Spleen (tissue), 11 donors: Measurements from ENCODE around the gene DHX34. TPM values are rescaled to one million over a fixed set of nuclear protein-coding genes. Genes with fewer than 3 reads are reported as not detected.

Experiments used
- DNase-seq: peaks from one replicate; pipeline ENCODE4 v3.0.0-alpha.2; 2020
- H3K27ac ChIP-seq, 8 donors: fragments of 200-600 bp; sonication (generic) in 7 of 8; 1 replicate in 4 of 8; 2 replicates in 4 of 8; pipeline versions ENCODE4 v1.5.0 to v1.8.0; 2016 to 2021; ENCODE audit warnings: inconsistent platforms in 4 of 8, mild to moderate bottlenecking in 4 of 8, moderate library complexity in 1 of 8
- H3K27me3 ChIP-seq, 7 donors: fragments of 200-600 bp; sonication (generic) in 6 of 7; replicated peaks in 1 of 7; 1 replicate in 4 of 7; 2 replicates in 3 of 7; pipeline versions ENCODE4 v1.5.0 to v1.8.0; 2016 to 2021; ENCODE audit warnings: inconsistent platforms in 3 of 7, mild to moderate bottlenecking in 1 of 7
- H3K36me3 ChIP-seq, 6 donors: fragments of 200-600 bp; sonication (generic) in 5 of 6; 1 replicate in 4 of 6; 2 replicates in 2 of 6; pipeline versions ENCODE4 v1.5.0 to v1.8.0; 2016 to 2021; ENCODE audit warnings: inconsistent platforms in 2 of 6
- H3K4me1 ChIP-seq, 6 donors: fragments of 200-600 bp; sonication (generic) in 5 of 6; 1 replicate in 3 of 6; 2 replicates in 3 of 6; pipeline versions ENCODE4 v1.5.0 to v1.8.0; 2016 to 2021; ENCODE audit warnings: inconsistent platforms in 3 of 6
- H3K4me3 ChIP-seq, 8 donors: fragments of 200-600 bp; sonication (generic) in 7 of 8; 1 replicate in 4 of 8; 2 replicates in 4 of 8; pipeline versions ENCODE4 v1.5.0 to v1.8.0; 2016 to 2021; ENCODE audit warnings: inconsistent platforms in 4 of 8, mild to moderate bottlenecking in 4 of 8, moderate library complexity in 2 of 8
- H3K9me3 ChIP-seq, 8 donors: fragments of 200-600 bp; sonication (generic) in 7 of 8; 1 replicate in 4 of 8; 2 replicates in 4 of 8; pipeline versions ENCODE4 v1.5.0 to v1.8.0; 2016 to 2021; ENCODE audit warnings: inconsistent platforms in 4 of 8
- CTCF ChIP-seq, 11 experiments: fragments of 200-600 bp in 7 of 11; fragments of 450-650 bp in 4 of 11; sonication (generic) in 4 of 11; IDR thresholded peaks in 8 of 11; conservative IDR thresholded peaks in 3 of 11; 1 replicate in 7 of 11; 2 replicates in 4 of 11; pipeline versions ENCODE4 v1.4.0 to v1.8.0; 2016 to 2021; ENCODE audit warnings: antibody characterized with exemption in 11 of 11, inconsistent platforms in 4 of 11, mild to moderate bottlenecking in 1 of 11
- POLR2A ChIP-seq, 3 donors: fragments of 450-650 bp; IDR thresholded peaks; one replicate each; pipeline ENCODE4 v1.5.1; 2017; ENCODE audit warnings: antibody characterized with exemption in 3 of 3, mild to moderate bottlenecking in 1 of 3
- POLR2AphosphoS5 ChIP-seq, 3 donors: sonication (generic); formaldehyde crosslinking; IDR thresholded peaks; one replicate each; pipeline ENCODE4 v1.5.1; 2017; ENCODE audit warnings: antibody characterized with exemption in 3 of 3
- WGBS, 5 donors: extraction: QIAGEN DNeasy Blood & Tissue Kit in 3 of 5; methylation state at CpG; one replicate each; pipeline versions ENCODE4 v1.1.5 to v1.1.7; 2013 to 2018; 5-methylcytosine and 5-hydroxymethylcytosine counted together
- intact Hi-C: fragments of 100-400 bp; cut with DNase I; formaldehyde crosslinking; loops from one replicate; pipeline ENCODE4 v1.15.0; 2023; ENCODE audit warnings: low total_unique reads
- polyA plus RNA-seq, 3 donors: library from polyadenylated mRNA; stranded (reverse); fragments of 200-250 nt; gene quantifications; one replicate each; pipeline ENCODE4 v1.2.1, GENCODE V29; 2013
- total RNA-seq, 7 donors: library from RNA; depleted of rRNA in 3 of 7; stranded (reverse); fragments of >200 nt in 3 of 7; fragmentation: NEBNext Ultra II Directional in 4 of 7; extraction: Animal tissue kit (Norgen Biotek cat#: 25700) in 4 of 7; gene quantifications; one replicate each; pipeline versions ENCODE4 v1.1.0 to v1.2.1, GENCODE V29; 2016 to 2021
- donor health status: healthy with polysubstance abuse.
- donor health status: DM: no; HTN: no; CAD: no; lungs with moderate emphysema.
- donor health status: DM: no; HTN: no; CAD: no.
- donor health status: Bipolar disorder and iron deficiency.
- donor health status: healthy.
- donor health status: DM: no; HTN: no; CAD: no.
- donor health status: DM: yes; HTN: yes; CAD: no.

Gene DHX34
- total and polyA plus RNA-seq, 10 donors = 8.4 to 34.8 (median 22.5) TPM

- TF ChIP-seq CTCF (IDR thresholded peaks at IDR 0.05 in 8 of 11, conservative IDR thresholded peaks at IDR 0.05 in 3 of 11) (no peak), POLR2AphosphoS5 (IDR thresholded peaks at IDR 0.05) (no peak)
- H3K9me3 ChIP-seq = no peaks in the 10 kb centered on the region
- H3K4me1 ChIP-seq = no peaks in the 10 kb centered on the region
- 61 to 72% (median 68%) methylated on average over 9 of the region's 9 CpGs for WGBS, 5 donors
- no peak overlapping the region for H3K27ac ChIP-seq
- no peak overlapping the region for H3K4me3 ChIP-seq
- intact Hi-C loops = no loop called here
- DNase-seq = no peak
- H3K36me3 ChIP-seq = no peaks in the 10 kb centered on the region
- peaks cover 2 to 89% (median 32%) of the 10 kb centered on the region in 7 donors for H3K27me3 ChIP-seq
Observed at GRCh38 chr19:47404334-47405196, 55.5 kb downstream of the DHX34 start.

- H3K9me3 ChIP-seq = no peaks in the 10 kb centered on the region
- 79 to 89% (median 86%) methylated on average over 4 of the region's 4 CpGs for WGBS, 5 donors
- no peak overlapping the region for H3K27ac ChIP-seq
- no peaks in the 10 kb centered on the region for H3K36me3 ChIP-seq
- intact Hi-C loops = no loop called here
- peaks cover 2 to 90% (median 32%) of the 10 kb centered on the region in 7 donors for H3K27me3 ChIP-seq
- H3K4me1 ChIP-seq = no peaks in the 10 kb centered on the region
- DNase-seq = no peak
- TF ChIP-seq POLR2A (IDR thresholded peaks at IDR 0.05) = no peak
- no peak for TF ChIP-seq POLR2AphosphoS5 (IDR thresholded peaks at IDR 0.05)
- TF ChIP-seq CTCF (IDR thresholded peaks at IDR 0.05 in 8 of 11, conservative IDR thresholded peaks at IDR 0.05 in 3 of 11) = no peak
- no peak overlapping the region for H3K4me3 ChIP-seq
Observed at GRCh38 chr19:47405197-47405550, 56.1 kb downstream of the DHX34 start.

GRCh38 chr19:47405854-47406417 lies 56.8 kb downstream of the DHX34 start:
- H3K4me1 ChIP-seq = no peaks in the 10 kb centered on the region
- intact Hi-C loops = no loop called here
- no peaks in the 10 kb centered on the region for H3K9me3 ChIP-seq
- no peak for DNase-seq
- no peak overlapping the region for H3K27ac ChIP-seq
- no peaks in the 10 kb centered on the region for H3K36me3 ChIP-seq
- peaks cover 2 to 90% (median 32%) of the 10 kb centered on the region in 7 donors for H3K27me3 ChIP-seq
- H3K4me3 ChIP-seq = no peak overlapping the region
- WGBS, 5 donors = 85 to 92% (median 88%) methylated on average over 5 of the region's 5 CpGs
- TF ChIP-seq POLR2AphosphoS5 (IDR thresholded peaks at IDR 0.05) (no peak), POLR2A (IDR thresholded peaks at IDR 0.05) (no peak), CTCF (IDR thresholded peaks at IDR 0.05 in 8 of 11, conservative IDR thresholded peaks at IDR 0.05 in 3 of 11) (no peak)

- intact Hi-C loops = no loop called here
- TF ChIP-seq POLR2A (IDR thresholded peaks at IDR 0.05) = no peak
- TF ChIP-seq POLR2AphosphoS5 (IDR thresholded peaks at IDR 0.05) = no peak
- no peak for TF ChIP-seq CTCF (IDR thresholded peaks at IDR 0.05 in 8 of 11, conservative IDR thresholded peaks at IDR 0.05 in 3 of 11)
Observed at GRCh38 chr19:47406711-47407416, 57.7 kb downstream of the DHX34 start.

More at GRCh38 chr19:47406711-47407416, 57.7 kb downstream of the DHX34 start:
- Histone ChIP-seq H3K4me1 (no peaks in the 10 kb centered on the region), H3K36me3 (no peaks in the 10 kb centered on the region), H3K27me3 (peaks cover 2 to 82% (median 32%) of the 10 kb centered on the region in 7 donors), H3K4me3 (no peak overlapping the region), H3K9me3 (no peaks in the 10 kb centered on the region), H3K27ac (no peak overlapping the region)
- DNase-seq = no peak
- WGBS, 5 donors = 10 to 24% (median 18%) methylated on average over 40 to 47 of the region's 47 CpGs
